Measurements from ENCODE around the gene LRBA.

Gene LRBA

GRCh38 chr4:150598909-150599308 is 416.2 kb downstream of the LRBA start:
- H3K27ac ChIP-seq = no peak overlapping the region

GRCh38 chr4:150593996-150594395 is 421.1 kb downstream of the LRBA start:
- H3K27ac ChIP-seq = no peak overlapping the region
- TF ChIP-seq CTCF (conservative IDR thresholded peaks at IDR 0.05) = peak; percentile 50; the same call in 1 of the 2 replicates

More at GRCh38 chr4:150598909-150599308, 416.2 kb downstream of the LRBA start:
- no peak for TF ChIP-seq CTCF (conservative IDR thresholded peaks at IDR 0.05)

- H3K27ac ChIP-seq = no peak overlapping the region
- TF ChIP-seq CTCF (conservative IDR thresholded peaks at IDR 0.05) = no peak
Observed at GRCh38 chr4:150591904-150592303, 423.2 kb downstream of the LRBA start.

DNA sequence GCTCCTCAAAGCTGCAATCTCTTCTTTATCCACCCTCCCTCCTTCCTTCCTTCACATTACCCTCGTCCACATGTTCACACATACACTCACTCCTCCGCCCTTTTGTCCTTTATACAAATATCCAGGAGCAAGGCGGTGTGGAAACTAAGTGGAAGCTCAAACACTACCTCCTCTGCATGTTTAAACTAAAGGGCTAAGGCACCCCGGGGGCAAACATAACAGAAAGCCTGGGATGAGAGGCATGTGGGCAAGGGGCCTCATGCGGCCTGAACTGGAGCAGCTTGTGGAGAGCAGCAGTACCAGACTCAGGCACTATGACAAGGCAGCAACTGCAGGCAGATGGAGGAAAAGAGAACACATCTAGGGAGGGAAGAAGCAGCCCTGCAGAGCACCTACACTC is 423.7 kb downstream of the LRBA start:
- TF ChIP-seq CTCF (conservative IDR thresholded peaks at IDR 0.05) = no peak
- no peak overlapping the region for H3K27ac ChIP-seq

DNA sequence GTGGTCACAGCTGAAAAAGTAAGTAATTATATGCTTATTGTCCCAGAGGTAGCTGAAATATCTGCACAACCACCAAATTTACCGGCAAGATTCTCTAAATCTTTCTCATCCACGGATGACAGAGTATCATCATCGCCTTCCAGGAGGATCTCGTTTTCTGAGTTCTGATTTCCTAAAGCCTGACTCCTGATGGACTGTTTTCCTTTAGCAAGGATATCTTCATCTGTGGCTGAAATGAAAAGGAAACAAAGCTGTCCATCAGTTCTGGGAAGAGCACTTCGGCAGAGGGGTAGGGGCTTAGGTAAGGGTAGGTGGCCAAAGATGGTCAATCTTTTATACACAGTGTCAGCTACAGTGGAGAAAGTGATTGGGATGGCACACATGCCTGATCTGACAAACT is 424.5 kb downstream of the LRBA start:
- TF ChIP-seq CTCF (conservative IDR thresholded peaks at IDR 0.05) = no peak
- peak overlapping the region; percentile 58 for H3K27ac ChIP-seq

DNA sequence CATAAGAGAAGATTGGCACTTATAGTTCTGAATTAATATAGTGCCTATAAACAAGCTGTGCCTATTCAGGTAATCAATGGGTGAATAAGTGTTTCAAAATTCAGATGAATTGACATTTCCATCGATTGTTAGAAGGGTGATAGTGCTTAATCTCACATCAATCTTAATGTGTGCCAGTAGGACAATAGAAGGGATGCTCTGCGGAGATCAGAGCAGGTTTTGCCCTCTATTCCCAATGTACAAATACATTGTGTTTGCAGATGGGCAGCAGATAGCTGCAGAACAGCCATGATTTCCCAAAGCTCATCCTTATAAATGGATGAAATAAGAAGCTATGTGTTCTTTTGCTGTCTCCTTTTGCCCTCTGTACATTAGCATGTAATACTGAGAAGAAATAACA is 425.9 kb downstream of the LRBA start:
- no peak for TF ChIP-seq CTCF (conservative IDR thresholded peaks at IDR 0.05)
- H3K27ac ChIP-seq = peak overlapping the region; percentile 58

DNA sequence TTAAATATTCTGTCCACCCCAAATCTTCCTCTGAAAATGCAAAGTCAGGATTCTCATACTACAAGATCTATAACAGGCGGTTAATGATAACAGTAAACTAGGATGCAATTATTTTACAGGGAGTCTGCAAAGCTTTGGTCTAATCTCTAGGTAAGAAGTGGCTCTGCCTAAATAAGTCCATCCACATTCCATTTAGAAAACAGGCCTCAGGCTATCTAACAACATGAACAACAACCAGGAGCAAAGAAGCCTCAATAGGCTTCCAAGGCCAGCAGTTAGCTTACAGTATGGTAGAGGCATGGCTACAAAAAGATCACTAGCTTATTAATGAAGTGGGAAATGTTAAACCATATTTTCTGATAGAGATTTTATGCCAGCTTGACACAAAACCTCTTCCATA is 426.8 kb downstream of the LRBA start:
- TF ChIP-seq CTCF (conservative IDR thresholded peaks at IDR 0.05) = no peak
- peak overlapping the region; percentile 58 for H3K27ac ChIP-seq
